ENCODE data around the gene SRBD1. TPM values are rescaled to one million over a fixed set of nuclear protein-coding genes. Genes with fewer than 3 reads are reported as not detected.
A peak's percentile ranks its signal among the peaks of the same experiment; 100 is the strongest.

SRBD1 gene
- total RNA-seq, 1 donor: 17.4 TPM

DNA sequence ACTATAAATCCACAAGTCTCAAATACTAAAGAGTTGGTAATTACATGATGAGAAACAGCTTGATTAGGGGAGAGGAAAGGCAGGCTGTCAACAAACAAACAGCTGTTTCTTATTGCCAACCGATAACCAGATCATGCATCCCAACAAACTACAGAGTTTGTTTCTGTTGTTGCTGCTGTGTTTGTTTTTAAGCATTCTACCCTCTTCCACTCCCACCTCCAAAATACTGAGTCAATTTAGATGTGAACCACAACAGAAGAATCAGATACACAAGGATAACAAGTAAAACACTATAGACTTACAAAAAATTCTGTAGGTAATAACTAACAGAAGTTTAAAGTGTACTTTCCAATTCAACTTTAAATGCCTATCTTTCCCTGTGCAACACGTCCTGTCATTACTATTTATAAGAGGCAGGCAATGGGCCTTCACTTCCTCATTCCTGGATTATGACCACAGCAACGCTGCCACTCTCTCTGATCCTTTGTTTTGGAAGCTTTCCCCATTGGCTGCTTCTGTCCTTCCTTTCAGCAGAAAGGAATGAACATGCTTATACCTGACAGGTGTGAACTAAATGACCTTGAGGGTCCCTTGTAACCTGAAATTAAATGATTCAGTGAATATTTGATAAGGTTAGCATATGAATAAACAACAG lies 152.0 kb downstream of the SRBD1 start:
- H3K27ac ChIP-seq (ENCODE audit: low read depth, low read length): peak overlapping the region; percentile 4
- no peaks in the 10 kb centered on the region for H3K27me3 ChIP-seq (ENCODE audit: insufficient read depth, low read length)
- H3K36me3 ChIP-seq (ENCODE audit: insufficient read depth, low read length): no peaks in the 10 kb centered on the region
- H3K4me1 ChIP-seq (ENCODE audit: insufficient read depth, low read length): peaks cover 14% of the 10 kb centered on the region
- no peaks in the 10 kb centered on the region for H3K79me2 ChIP-seq (ENCODE audit: insufficient read depth, low read length)
- H2AFZ ChIP-seq (ENCODE audit: low read length): peak overlapping the region; percentile 71
- TF ChIP-seq, protein P1, sequence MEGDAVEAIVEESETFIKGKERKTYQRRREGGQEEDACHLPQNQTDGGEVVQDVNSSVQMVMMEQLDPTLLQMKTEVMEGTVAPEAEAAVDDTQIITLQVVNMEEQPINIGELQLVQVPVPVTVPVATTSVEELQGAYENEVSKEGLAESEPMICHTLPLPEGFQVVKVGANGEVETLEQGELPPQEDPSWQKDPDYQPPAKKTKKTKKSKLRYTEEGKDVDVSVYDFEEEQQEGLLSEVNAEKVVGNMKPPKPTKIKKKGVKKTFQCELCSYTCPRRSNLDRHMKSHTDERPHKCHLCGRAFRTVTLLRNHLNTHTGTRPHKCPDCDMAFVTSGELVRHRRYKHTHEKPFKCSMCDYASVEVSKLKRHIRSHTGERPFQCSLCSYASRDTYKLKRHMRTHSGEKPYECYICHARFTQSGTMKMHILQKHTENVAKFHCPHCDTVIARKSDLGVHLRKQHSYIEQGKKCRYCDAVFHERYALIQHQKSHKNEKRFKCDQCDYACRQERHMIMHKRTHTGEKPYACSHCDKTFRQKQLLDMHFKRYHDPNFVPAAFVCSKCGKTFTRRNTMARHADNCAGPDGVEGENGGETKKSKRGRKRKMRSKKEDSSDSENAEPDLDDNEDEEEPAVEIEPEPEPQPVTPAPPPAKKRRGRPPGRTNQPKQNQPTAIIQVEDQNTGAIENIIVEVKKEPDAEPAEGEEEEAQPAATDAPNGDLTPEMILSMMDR (IDR thresholded peaks at IDR 0.05; ENCODE audit: extremely low read depth, low read depth, low read length): no peak
- H3K4me2 ChIP-seq (ENCODE audit: insufficient read depth, low read length): peak overlapping the region; percentile 53
- peak; percentile 37 for DNase-seq (ENCODE audit: insufficient read length, low spot score, missing footprints)
- no peaks in the 10 kb centered on the region for H4K20me1 ChIP-seq (ENCODE audit: insufficient read depth, low read length)
- H3K9me3 ChIP-seq (ENCODE audit: low read depth, low read length): no peaks in the 10 kb centered on the region
- no peak overlapping the region for H3K4me3 ChIP-seq (ENCODE audit: insufficient read depth, low read length)

DNA sequence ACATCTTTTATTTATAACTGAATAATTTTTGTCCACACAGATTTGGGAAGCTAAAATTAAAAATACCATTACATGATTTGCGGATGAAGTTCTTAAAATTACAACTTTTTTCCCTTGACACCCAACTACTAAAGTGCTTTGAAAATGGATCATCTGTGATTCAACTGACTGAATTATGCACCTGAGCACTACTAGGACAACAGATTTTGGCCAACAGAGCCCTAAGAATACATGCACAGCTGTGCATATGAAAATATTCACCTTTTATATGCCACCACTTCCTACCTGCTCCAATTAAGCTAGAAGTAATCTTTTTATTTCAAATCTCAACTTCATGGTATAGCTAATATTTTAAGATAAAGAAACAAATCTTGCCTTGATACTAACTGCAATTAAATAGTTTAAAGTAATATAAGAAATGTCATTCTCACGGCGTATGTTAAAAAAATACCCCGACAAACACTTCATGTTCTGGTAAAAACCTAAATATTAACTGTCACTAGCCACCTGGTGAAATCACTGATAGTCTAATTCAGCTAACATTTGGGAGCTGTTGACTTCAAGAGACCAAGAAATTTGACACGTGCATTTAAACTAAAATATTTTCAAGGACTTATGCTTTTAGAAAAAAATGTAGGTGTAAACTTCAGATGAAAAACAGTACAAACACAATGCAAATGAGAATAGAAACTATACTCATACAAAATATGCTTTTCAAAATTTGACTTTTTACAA lies 153.7 kb downstream of the SRBD1 start:
- Histone ChIP-seq H2AFZ (ENCODE audit: low read length) (no peak overlapping the region), H3K4me1 (ENCODE audit: insufficient read depth, low read length) (peaks cover 24% of the 10 kb centered on the region), H3K36me3 (ENCODE audit: insufficient read depth, low read length) (no peaks in the 10 kb centered on the region), H3K9me3 (ENCODE audit: low read depth, low read length) (no peaks in the 10 kb centered on the region), H3K79me2 (ENCODE audit: insufficient read depth, low read length) (no peaks in the 10 kb centered on the region), H3K4me2 (ENCODE audit: insufficient read depth, low read length) (no peak overlapping the region), H3K4me3 (ENCODE audit: insufficient read depth, low read length) (no peak overlapping the region), H3K27ac (ENCODE audit: low read depth, low read length) (no peak overlapping the region), H4K20me1 (ENCODE audit: insufficient read depth, low read length) (no peaks in the 10 kb centered on the region), H3K27me3 (ENCODE audit: insufficient read depth, low read length) (no peaks in the 10 kb centered on the region)
- DNase-seq (ENCODE audit: insufficient read length, low spot score, missing footprints): no peak
- TF ChIP-seq, protein P1 (IDR thresholded peaks at IDR 0.05; ENCODE audit: extremely low read depth, low read depth, low read length): no peak

DNA sequence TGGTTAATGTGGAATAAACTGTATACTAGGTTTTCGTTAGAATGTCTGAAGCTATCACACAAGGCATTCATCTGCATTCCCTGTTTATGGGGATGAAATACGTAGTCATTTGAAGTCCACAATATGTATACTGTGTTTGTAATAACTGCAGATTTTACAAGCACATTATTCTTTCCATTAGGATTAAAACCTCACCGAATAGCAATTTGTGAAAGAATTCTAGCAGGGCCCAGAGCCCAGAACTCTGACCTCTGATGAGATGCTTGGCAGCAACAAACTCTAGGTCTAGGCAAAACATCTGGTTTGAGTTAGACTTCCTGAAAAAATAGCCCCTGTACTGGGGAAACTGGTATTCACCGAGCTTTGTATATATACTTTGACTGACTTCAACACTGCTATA lies 158.2 kb downstream of the SRBD1 start:
- Histone ChIP-seq H3K9me3 (ENCODE audit: low read depth, low read length) (no peaks in the 10 kb centered on the region), H3K4me2 (ENCODE audit: insufficient read depth, low read length) (peak overlapping the region; percentile 34), H3K4me3 (ENCODE audit: insufficient read depth, low read length) (no peak overlapping the region), H3K36me3 (ENCODE audit: insufficient read depth, low read length) (no peaks in the 10 kb centered on the region), H3K27me3 (ENCODE audit: insufficient read depth, low read length) (no peaks in the 10 kb centered on the region), H3K79me2 (ENCODE audit: insufficient read depth, low read length) (no peaks in the 10 kb centered on the region), H3K27ac (ENCODE audit: low read depth, low read length) (peak overlapping the region; percentile 70), H2AFZ (ENCODE audit: low read length) (no peak overlapping the region), H4K20me1 (ENCODE audit: insufficient read depth, low read length) (no peaks in the 10 kb centered on the region), H3K4me1 (ENCODE audit: insufficient read depth, low read length) (peaks cover 13% of the 10 kb centered on the region)
- DNase-seq (ENCODE audit: insufficient read length, low spot score, missing footprints): peak; percentile 2
- TF ChIP-seq, protein P1 (IDR thresholded peaks at IDR 0.05; ENCODE audit: extremely low read depth, low read depth, low read length): no peak

DNA sequence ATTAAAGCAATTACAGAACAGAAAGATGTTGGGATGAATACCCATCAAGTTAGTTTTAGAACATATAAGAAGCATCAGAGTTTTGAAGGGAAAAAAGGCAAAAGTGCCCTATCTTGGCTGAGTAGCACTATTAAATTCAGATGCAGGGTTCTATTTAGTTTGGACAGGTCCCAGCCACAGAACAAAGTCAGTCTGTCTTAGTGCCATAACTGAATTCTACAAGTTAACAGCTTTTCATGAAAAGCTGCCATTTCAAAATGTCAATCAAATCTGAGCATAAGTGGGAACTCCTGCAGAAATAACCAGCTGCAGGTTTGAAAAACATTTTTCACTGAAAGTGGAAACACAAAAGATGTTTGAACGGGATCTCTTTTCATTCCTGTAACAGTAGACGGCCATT lies 160.4 kb downstream of the SRBD1 start:
- no peak overlapping the region for H3K4me2 ChIP-seq (ENCODE audit: insufficient read depth, low read length)
- H3K4me1 ChIP-seq (ENCODE audit: insufficient read depth, low read length): peaks cover 14% of the 10 kb centered on the region
- H3K27me3 ChIP-seq (ENCODE audit: insufficient read depth, low read length): no peaks in the 10 kb centered on the region
- H4K20me1 ChIP-seq (ENCODE audit: insufficient read depth, low read length): no peaks in the 10 kb centered on the region
- H3K9me3 ChIP-seq (ENCODE audit: low read depth, low read length): no peaks in the 10 kb centered on the region
- TF ChIP-seq, protein P1 (IDR thresholded peaks at IDR 0.05; ENCODE audit: extremely low read depth, low read depth, low read length): no peak
- no peaks in the 10 kb centered on the region for H3K36me3 ChIP-seq (ENCODE audit: insufficient read depth, low read length)
- no peak overlapping the region for H3K27ac ChIP-seq (ENCODE audit: low read depth, low read length)
- no peaks in the 10 kb centered on the region for H3K79me2 ChIP-seq (ENCODE audit: insufficient read depth, low read length)
- no peak overlapping the region for H3K4me3 ChIP-seq (ENCODE audit: insufficient read depth, low read length)
- DNase-seq (ENCODE audit: insufficient read length, low spot score, missing footprints): no peak
- H2AFZ ChIP-seq (ENCODE audit: low read length): no peak overlapping the region
